ENCODE data around the gene UTF1. TPM values are rescaled to one million over a fixed set of nuclear protein-coding genes. Genes with fewer than 3 reads are reported as not detected.
"Not testable (repeated sequence)": the region's sequence is repeated elsewhere in the genome, so short reads cannot be mapped to it uniquely, and the experiment has no call there.

Gene UTF1
- total RNA-seq, 1 donor from 2014 or later, result 0.61 TPM

- Mint-ChIP-seq H3K36me3 (ENCODE audit: unreplicated experiment) (no peaks in the 10 kb centered on the region), H3K4me3 (ENCODE audit: unreplicated experiment) (peak overlapping the region; percentile 25), H3K27me3 (ENCODE audit: unreplicated experiment) (peaks cover 26% of the 10 kb centered on the region), H3K4me1 (ENCODE audit: low read depth, unreplicated experiment) (peaks cover 2% of the 10 kb centered on the region), H3K27ac (ENCODE audit: unreplicated experiment) (no peak overlapping the region), H3K9me3 (ENCODE audit: unreplicated experiment) (peaks cover 7% of the 10 kb centered on the region)
- DNase-seq, result peak; percentile 48
- TF ChIP-seq CTCF (IDR thresholded peaks at IDR 0.05; ENCODE audit: partially characterized antibody, unreplicated experiment), result no peak
Observed at GRCh38 chr10:133231244-133231945, 1.4 kb downstream of the UTF1 start.

GRCh38 chr10:133231946-133232574 lies 2.0 kb downstream of the UTF1 start:
- no peak for DNase-seq
- no peak for TF ChIP-seq CTCF (IDR thresholded peaks at IDR 0.05; ENCODE audit: partially characterized antibody, unreplicated experiment)
- peaks cover 7% of the 10 kb centered on the region for H3K9me3 Mint-ChIP-seq (ENCODE audit: unreplicated experiment)
- H3K4me3 Mint-ChIP-seq (ENCODE audit: unreplicated experiment), result no peak overlapping the region
- H3K36me3 Mint-ChIP-seq (ENCODE audit: unreplicated experiment), result no peaks in the 10 kb centered on the region
- H3K27ac Mint-ChIP-seq (ENCODE audit: unreplicated experiment), result no peak overlapping the region
- peaks cover 26% of the 10 kb centered on the region for H3K27me3 Mint-ChIP-seq (ENCODE audit: unreplicated experiment)
- peaks cover 2% of the 10 kb centered on the region for H3K4me1 Mint-ChIP-seq (ENCODE audit: low read depth, unreplicated experiment)

- H3K36me3 Mint-ChIP-seq (ENCODE audit: unreplicated experiment); H3K4me1 Mint-ChIP-seq (ENCODE audit: low read depth, unreplicated experiment); H3K9me3 Mint-ChIP-seq (ENCODE audit: unreplicated experiment); DNase-seq; H3K27ac Mint-ChIP-seq (ENCODE audit: unreplicated experiment); H3K4me3 Mint-ChIP-seq (ENCODE audit: unreplicated experiment): not testable (repeated sequence)
- peaks cover 23% of the 10 kb centered on the region for H3K27me3 Mint-ChIP-seq (ENCODE audit: unreplicated experiment)
Observed at GRCh38 chr10:133234796-133235195, 4.8 kb downstream of the UTF1 start.

GRCh38 chr10:133235265-133235855 lies 5.3 kb downstream of the UTF1 start:
- Mint-ChIP-seq H3K27me3 (ENCODE audit: unreplicated experiment) (peaks cover 23% of the 10 kb centered on the region), H3K4me1 (ENCODE audit: low read depth, unreplicated experiment) (peaks cover 4% of the 10 kb centered on the region), H3K36me3 (ENCODE audit: unreplicated experiment) (no peaks in the 10 kb centered on the region), H3K27ac (ENCODE audit: unreplicated experiment) (no peak overlapping the region), H3K9me3 (ENCODE audit: unreplicated experiment) (peaks cover 5% of the 10 kb centered on the region), H3K4me3 (ENCODE audit: unreplicated experiment) (no peak overlapping the region)
- no peak for TF ChIP-seq CTCF (IDR thresholded peaks at IDR 0.05; ENCODE audit: partially characterized antibody, unreplicated experiment)
- DNase-seq, result no peak

GRCh38 chr10:133235932-133236331 lies 5.9 kb downstream of the UTF1 start:
- no peak for DNase-seq
- H3K9me3 Mint-ChIP-seq (ENCODE audit: unreplicated experiment), result peaks cover 5% of the 10 kb centered on the region
- H3K27me3 Mint-ChIP-seq (ENCODE audit: unreplicated experiment), result peaks cover 23% of the 10 kb centered on the region
- H3K36me3 Mint-ChIP-seq (ENCODE audit: unreplicated experiment), result no peaks in the 10 kb centered on the region
- no peak for TF ChIP-seq CTCF (IDR thresholded peaks at IDR 0.05; ENCODE audit: partially characterized antibody, unreplicated experiment)
- peaks cover 4% of the 10 kb centered on the region for H3K4me1 Mint-ChIP-seq (ENCODE audit: low read depth, unreplicated experiment)
- H3K27ac Mint-ChIP-seq (ENCODE audit: unreplicated experiment), result no peak overlapping the region
- no peak overlapping the region for H3K4me3 Mint-ChIP-seq (ENCODE audit: unreplicated experiment)
